A673 (cell line): ENCODE data around the gene CLHC1. TPM values are rescaled to one million over a fixed set of nuclear protein-coding genes. Genes with fewer than 3 reads are reported as not detected.

Source experiments
- BruUV-seq: library from RNA; stranded (reverse); fragments of 400-500 nt; replicated peaks from 2 replicates; lab custom pipeline; 2021; lab: Mats Ljungman, UMichigan
- CTCF ChIA-PET: fragments of 300-600 bp; sonication (Branson Sonifier 250); formaldehyde crosslinking; loops from one replicate; lab custom pipeline; 2022; ENCODE audit warnings: antibody characterized with exemption; lab: Charles Lee
- POLR2A ChIA-PET: fragments of 300-600 bp; sonication (Branson Sonifier 250); formaldehyde crosslinking; loops from one replicate; lab custom pipeline; 2022; ENCODE audit warnings: antibody characterized with exemption; ENCODE audit not compliant: low non-redundant PET; lab: Charles Lee
- DNase-seq: peaks from one replicate; pipeline ENCODE4 v3.0.0-alpha.2; 2015; ENCODE audit warnings: low spot score
- H3K27ac ChIP-seq: fragments of 200-600 bp; sonication (generic); 2 replicates; pipeline ENCODE4 v1.5.1; 2016; ENCODE audit warnings: mixed run types, low read depth, mild to moderate bottlenecking, mixed read lengths, antibody characterized with exemption, low read length; ENCODE audit not compliant: poor library complexity, severe bottlenecking
- H3K27me3 ChIP-seq: fragments of 200-600 bp; sonication (generic); replicated peaks from 2 replicates; pipeline ENCODE4 v1.6.1; 2017; ENCODE audit warnings: mixed run types, low read depth, mild to moderate bottlenecking, mixed read lengths, antibody characterized with exemption, low read length; ENCODE audit not compliant: insufficient read depth, poor library complexity
- H3K36me3 ChIP-seq: fragments of 200-600 bp; sonication (generic); 2 replicates; pipeline ENCODE4 v1.6.1; 2016; ENCODE audit warnings: mixed run types, mild to moderate bottlenecking, mixed read lengths, antibody characterized with exemption, low read length; ENCODE audit not compliant: insufficient read depth, poor library complexity, severe bottlenecking
- H3K4me1 ChIP-seq: fragments of 200-600 bp; sonication (generic); 2 replicates; pipeline ENCODE4 v1.6.1; 2017; ENCODE audit warnings: mixed run types, mild to moderate bottlenecking, mixed read lengths, antibody characterized with exemption, low read length; ENCODE audit not compliant: insufficient read depth, poor library complexity, severe bottlenecking
- H3K4me3 ChIP-seq: fragments of 200-600 bp; sonication (generic); 2 replicates; pipeline ENCODE4 v1.5.1; 2016; ENCODE audit warnings: low read depth, mixed run types, mild to moderate bottlenecking, mixed read lengths, low read length; ENCODE audit not compliant: poor library complexity, severe bottlenecking
- H3K9me3 ChIP-seq: fragments of 200-600 bp; sonication (generic); 2 replicates; pipeline ENCODE4 v1.6.1; 2016; ENCODE audit warnings: mixed run types, low read depth, mild to moderate bottlenecking, mixed read lengths, antibody characterized with exemption, low read length; ENCODE audit not compliant: poor library complexity, severe bottlenecking
- EZH2 ChIP-seq: fragments of 200-600 bp; sonication (generic); IDR thresholded peaks from 2 replicates; pipeline ENCODE4 v1.6.1; 2017; ENCODE audit warnings: borderline replicate concordance, low read depth, mild to moderate bottlenecking, mixed read lengths, antibody characterized with exemption, low read length; ENCODE audit not compliant: poor library complexity, severe bottlenecking
- intact Hi-C: fragments of 100-400 bp; cut with micrococcal nuclease; formaldehyde crosslinking; loops from one replicate; pipeline ENCODE4 v1.10.0; 2022; ENCODE audit not compliant: unreplicated experiment
- total RNA-seq: library from RNA; stranded (reverse); gene quantifications from 2 replicates; pipeline ENCODE4 v1.2.3, GENCODE V29; 2021
- TF ChIP-seq, protein P1 (sequence below): fragments of 300-800, 200-600 bp; sonication (generic); conservative IDR thresholded peaks from 2 replicates; pipeline ENCODE4 v1.5.1; 2017; ENCODE audit warnings: low read depth, mild to moderate bottlenecking, antibody characterized with exemption, low read length, moderate library complexity, mixed read lengths

CLHC1 gene
- total RNA-seq, 1 experiment from 2014 or later, result 9.1 TPM

DNA sequence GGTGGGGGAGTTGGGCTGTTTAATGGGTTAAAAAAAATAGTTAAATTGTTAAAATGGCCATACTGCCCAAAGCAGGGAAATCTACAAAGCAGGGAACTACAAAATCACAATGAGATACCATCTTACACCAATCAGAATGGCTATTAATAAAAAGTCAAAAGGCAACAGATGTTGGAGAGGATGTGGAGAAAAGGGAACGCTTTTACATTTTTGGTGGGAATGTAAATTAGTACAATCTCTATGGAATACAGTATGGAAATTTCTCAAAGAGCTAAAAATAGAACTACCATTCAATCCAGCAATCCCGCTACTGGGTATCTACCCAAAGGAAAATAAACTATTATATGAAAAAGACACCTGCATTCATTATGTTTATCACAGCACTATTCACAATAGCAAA lies 27.1 kb downstream of the CLHC1 start:
- CTCF ChIA-PET, result no interaction called here
- intact Hi-C loops, result no loop called here
- H3K36me3 ChIP-seq, result no peaks in the 10 kb centered on the region
- POLR2A ChIA-PET, result no interaction called here
- no peak for DNase-seq
- no peaks in the 10 kb centered on the region for H3K27me3 ChIP-seq
- no TSS peak for BruUV-seq
- no peak overlapping the region for H3K27ac ChIP-seq
- no peak overlapping the region for H3K4me3 ChIP-seq
- TF ChIP-seq, protein P1, sequence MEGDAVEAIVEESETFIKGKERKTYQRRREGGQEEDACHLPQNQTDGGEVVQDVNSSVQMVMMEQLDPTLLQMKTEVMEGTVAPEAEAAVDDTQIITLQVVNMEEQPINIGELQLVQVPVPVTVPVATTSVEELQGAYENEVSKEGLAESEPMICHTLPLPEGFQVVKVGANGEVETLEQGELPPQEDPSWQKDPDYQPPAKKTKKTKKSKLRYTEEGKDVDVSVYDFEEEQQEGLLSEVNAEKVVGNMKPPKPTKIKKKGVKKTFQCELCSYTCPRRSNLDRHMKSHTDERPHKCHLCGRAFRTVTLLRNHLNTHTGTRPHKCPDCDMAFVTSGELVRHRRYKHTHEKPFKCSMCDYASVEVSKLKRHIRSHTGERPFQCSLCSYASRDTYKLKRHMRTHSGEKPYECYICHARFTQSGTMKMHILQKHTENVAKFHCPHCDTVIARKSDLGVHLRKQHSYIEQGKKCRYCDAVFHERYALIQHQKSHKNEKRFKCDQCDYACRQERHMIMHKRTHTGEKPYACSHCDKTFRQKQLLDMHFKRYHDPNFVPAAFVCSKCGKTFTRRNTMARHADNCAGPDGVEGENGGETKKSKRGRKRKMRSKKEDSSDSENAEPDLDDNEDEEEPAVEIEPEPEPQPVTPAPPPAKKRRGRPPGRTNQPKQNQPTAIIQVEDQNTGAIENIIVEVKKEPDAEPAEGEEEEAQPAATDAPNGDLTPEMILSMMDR, result no peak
- no peak for TF ChIP-seq EZH2
- H3K4me1 ChIP-seq, result no peaks in the 10 kb centered on the region
- no peaks in the 10 kb centered on the region for H3K9me3 ChIP-seq

DNA sequence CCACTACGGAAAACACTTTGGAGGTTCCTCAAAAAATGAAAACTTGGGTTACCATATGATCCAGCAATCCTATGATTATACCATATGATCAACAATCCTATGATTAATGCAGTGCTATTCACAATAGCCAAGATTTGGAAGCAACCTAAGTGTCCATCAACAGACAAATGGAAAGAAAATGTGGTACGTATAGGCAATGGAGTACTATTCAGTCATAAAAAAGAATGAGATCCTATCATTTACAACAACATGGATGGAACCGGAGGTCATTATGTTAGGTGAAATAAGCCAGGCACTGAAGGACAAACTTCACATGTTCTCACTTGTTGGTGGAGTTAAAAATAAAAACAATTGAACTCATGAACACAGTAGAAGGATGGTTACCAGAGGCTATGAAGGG lies 27.6 kb downstream of the CLHC1 start:
- CTCF ChIA-PET, result no interaction called here
- no peaks in the 10 kb centered on the region for H3K4me1 ChIP-seq
- POLR2A ChIA-PET, result no interaction called here
- intact Hi-C loops, result no loop called here
- H3K27me3 ChIP-seq, result no peaks in the 10 kb centered on the region
- H3K27ac ChIP-seq, result no peak overlapping the region
- no peak for TF ChIP-seq EZH2
- TF ChIP-seq, protein P1, result no peak
- DNase-seq, result no peak
- no TSS peak for BruUV-seq
- H3K9me3 ChIP-seq, result no peaks in the 10 kb centered on the region
- no peaks in the 10 kb centered on the region for H3K36me3 ChIP-seq
- H3K4me3 ChIP-seq, result no peak overlapping the region

DNA sequence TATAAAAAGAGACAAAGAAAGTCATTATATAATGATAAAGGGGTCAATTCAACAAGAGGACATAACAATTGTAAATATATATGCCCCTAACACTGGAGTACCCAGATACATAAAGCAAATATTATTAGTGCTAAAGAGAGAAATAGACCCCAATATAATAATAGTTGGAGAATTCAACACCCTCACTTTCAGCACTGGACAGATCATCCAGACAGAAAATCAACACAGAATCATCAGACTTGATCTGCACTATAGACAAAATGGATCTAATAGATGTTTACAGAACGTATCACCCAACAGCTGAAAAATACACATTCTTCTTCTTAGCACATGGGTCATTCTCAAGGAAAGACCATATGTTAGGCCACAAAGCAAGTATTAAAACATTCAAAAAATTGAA lies 31.7 kb downstream of the CLHC1 start:
- DNase-seq, result no peak
- no peak overlapping the region for H3K4me3 ChIP-seq
- TF ChIP-seq, protein P1, result no peak
- BruUV-seq, result no TSS peak
- H3K36me3 ChIP-seq, result no peaks in the 10 kb centered on the region
- CTCF ChIA-PET, result no interaction called here
- intact Hi-C loops, result no loop called here
- H3K27ac ChIP-seq, result no peak overlapping the region
- no peaks in the 10 kb centered on the region for H3K9me3 ChIP-seq
- no peaks in the 10 kb centered on the region for H3K4me1 ChIP-seq
- no peaks in the 10 kb centered on the region for H3K27me3 ChIP-seq
- POLR2A ChIA-PET, result no interaction called here
